ENCODE data around the gene NSMF. TPM values are rescaled to one million over a fixed set of nuclear protein-coding genes. Genes with fewer than 3 reads are reported as not detected.

NSMF gene, protein sequence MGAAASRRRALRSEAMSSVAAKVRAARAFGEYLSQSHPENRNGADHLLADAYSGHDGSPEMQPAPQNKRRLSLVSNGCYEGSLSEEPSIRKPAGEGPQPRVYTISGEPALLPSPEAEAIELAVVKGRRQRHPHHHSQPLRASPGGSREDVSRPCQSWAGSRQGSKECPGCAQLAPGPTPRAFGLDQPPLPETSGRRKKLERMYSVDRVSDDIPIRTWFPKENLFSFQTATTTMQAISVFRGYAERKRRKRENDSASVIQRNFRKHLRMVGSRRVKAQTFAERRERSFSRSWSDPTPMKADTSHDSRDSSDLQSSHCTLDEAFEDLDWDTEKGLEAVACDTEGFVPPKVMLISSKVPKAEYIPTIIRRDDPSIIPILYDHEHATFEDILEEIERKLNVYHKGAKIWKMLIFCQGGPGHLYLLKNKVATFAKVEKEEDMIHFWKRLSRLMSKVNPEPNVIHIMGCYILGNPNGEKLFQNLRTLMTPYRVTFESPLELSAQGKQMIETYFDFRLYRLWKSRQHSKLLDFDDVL
- total RNA-seq: 18.8 and 30.0 TPM in 2 replicates

DNA sequence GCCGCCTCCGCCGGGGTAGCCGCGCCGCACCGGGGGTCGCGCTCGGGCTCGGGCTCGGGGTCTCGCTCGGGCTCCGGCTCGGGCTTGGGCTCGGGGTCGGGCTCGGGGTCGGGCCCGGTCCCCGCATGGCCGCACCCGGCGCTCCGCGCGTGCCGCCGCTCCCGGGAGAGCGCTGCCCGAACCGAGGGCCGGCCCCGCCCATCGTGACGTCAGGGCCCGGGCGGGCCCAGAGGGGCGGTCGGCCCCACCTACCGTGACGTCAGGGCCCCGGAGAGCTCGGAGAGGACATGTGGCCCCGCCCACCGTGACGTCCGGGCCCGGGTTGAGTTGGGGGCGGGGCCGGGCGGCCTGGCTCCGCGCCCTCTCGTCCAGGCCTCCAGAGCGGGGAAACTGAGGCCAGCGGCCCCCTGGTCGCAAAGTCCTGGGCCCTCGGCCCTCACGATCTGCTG, at the start of gene NSMF:
Gene NSMF, minus strand, starts transcription at position 183 of the 449 bp plus-strand sequence. CDS start 232 bp downstream, outside the sequence.

DNA sequence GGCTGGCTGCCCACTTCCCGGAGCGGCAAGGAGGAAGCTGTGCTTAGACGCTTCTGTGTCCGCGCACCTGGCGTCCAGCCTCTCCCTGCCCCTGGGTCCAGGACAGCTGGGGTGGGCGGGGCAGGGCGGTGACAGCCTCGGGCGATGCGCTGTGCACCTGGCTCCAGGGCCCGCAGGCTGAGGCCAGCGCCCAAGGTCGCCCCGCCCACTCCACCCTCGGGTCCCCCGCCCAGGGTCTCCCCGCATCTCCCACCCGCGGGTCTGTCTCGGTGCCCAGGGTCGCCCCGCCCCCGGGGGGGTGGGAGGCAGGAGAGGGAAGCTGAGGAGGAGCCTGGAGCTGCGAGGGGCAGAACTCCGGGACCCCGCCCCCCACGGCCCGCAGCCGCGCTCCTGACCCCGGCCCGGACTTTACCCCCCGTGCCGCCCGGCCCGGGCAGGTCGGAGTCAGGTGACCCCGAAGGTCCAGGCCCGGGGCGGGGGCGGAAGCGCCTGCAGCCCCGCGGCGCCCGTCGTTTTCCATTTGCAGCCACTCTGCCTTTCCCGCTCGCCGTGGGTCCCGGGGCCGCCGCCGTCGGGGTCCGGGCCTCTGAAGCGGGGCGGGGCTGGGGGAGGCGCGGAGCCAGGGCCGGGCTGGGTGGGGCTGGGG, 17.7 kb downstream of the NSMF start, which contains the start of gene ENTPD8:
Gene ENTPD8, minus strand, starts transcription at position 69 of the 646 bp plus-strand sequence. CDS start 3,072 bp downstream, outside the sequence.

GRCh38 chr9:137422604-137423513, 36.3 kb downstream of the NSMF start, which contains the start of the genes EXD3 and NOXA1:
Gene EXD3, minus strand, starts transcription at chr9:137423162. Its CDS starts 27,805 bp downstream, at chr9:137395357.
Gene NOXA1, plus strand, starts transcription at chr9:137423393. Its CDS starts 137 bp downstream, at chr9:137423530.

Other genes with a start within 250 kb of the NSMF start
- gene RNF208, start 237.1 kb downstream of the NSMF start, total RNA-seq: 0.34 and 0.78 TPM in 2 replicates
- 1.6 and 3.8 TPM in 2 replicates for gene CYSRT1, start 234.2 kb downstream of the NSMF start, total RNA-seq
- gene RNF224, start 231.8 kb downstream of the NSMF start, total RNA-seq: under 0.01 and 0.28 TPM in 2 replicates
- under 0.01 TPM in 1 of 2 replicates, not detected in the other for gene SLC34A3, start 228.4 kb downstream of the NSMF start, total RNA-seq
- 97.1 and 124 TPM in 2 replicates for gene TUBB4B, start 218.0 kb downstream of the NSMF start, total RNA-seq
- not detected in 2 replicates for gene STPG3, start 208.0 kb downstream of the NSMF start, total RNA-seq
- 54.0 and 66.1 TPM in 2 replicates for gene NELFB, start 204.0 kb downstream of the NSMF start, total RNA-seq
- gene TOR4A, start 181.6 kb downstream of the NSMF start, total RNA-seq: 14.7 and 34.9 TPM in 2 replicates
- gene NRARP, start 157.1 kb downstream of the NSMF start, total RNA-seq: 6.2 and 23.3 TPM in 2 replicates
- gene EXD3, start 36.2 kb downstream of the NSMF start, total RNA-seq: 6.5 and 10.6 TPM in 2 replicates
- 0.68 and 3.3 TPM in 2 replicates for gene NOXA1, start 35.9 kb downstream of the NSMF start, total RNA-seq
- gene ENTPD8, start 18.0 kb downstream of the NSMF start, total RNA-seq: 0.36 TPM in 1 of 2 replicates, not detected in the other
- under 0.01 and 0.43 TPM in 2 replicates for gene PNPLA7, start 91.1 kb upstream of the NSMF start, total RNA-seq
- 32.2 and 63.2 TPM in 2 replicates for gene MRPL41, start 92.5 kb upstream of the NSMF start, total RNA-seq
- 23.6 and 23.7 TPM in 2 replicates for gene DPH7, start 119.6 kb upstream of the NSMF start, total RNA-seq
- gene ZMYND19, start 131.2 kb upstream of the NSMF start, total RNA-seq: 27.5 and 40.3 TPM in 2 replicates
- 98.4 and 104 TPM in 2 replicates for gene ARRDC1, start 146.4 kb upstream of the NSMF start, total RNA-seq
- gene EHMT1, start 159.7 kb upstream of the NSMF start, total RNA-seq: 47.2 and 82.1 TPM in 2 replicates

Measured in nasal cavity respiratory epithelium epithelial cell of viscerocranial mucosa (primary cell).